ENCODE data around the gene SRRM4. TPM values are rescaled to one million over a fixed set of nuclear protein-coding genes. Genes with fewer than 3 reads are reported as not detected.
"Not testable (repeated sequence)": the region's sequence is repeated elsewhere in the genome, so short reads cannot be mapped to it uniquely, and the experiment has no call there.

Gene SRRM4
- total RNA-seq, 1 donor from 2014 or later = under 0.01 TPM

DNA sequence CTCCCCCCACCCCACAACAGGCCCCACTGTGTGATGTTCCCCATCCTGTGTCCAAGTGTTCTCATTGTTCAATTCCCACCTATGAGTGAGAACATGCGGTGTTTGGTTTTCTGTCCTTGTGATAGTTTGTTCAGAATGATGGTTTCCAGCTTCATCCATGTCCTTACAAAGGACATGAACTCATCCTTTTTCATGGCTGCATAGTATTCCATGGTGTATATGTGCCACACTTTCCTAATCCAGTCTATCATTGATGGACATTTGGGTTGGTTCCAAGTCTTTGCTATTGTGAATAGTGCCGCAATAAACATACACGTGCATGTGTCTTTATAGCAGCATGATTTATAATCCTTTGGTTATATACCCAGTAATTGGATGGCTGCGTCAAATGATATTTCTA, 123.6 kb downstream of the SRRM4 start:
- not testable (repeated sequence) for H3K36me3 ChIP-seq (ENCODE audit: control insufficient read depth in 3 of 3, insufficient read depth in 3 of 3, low read length in 3 of 3); H3K27me3 ChIP-seq (ENCODE audit: control insufficient read depth in 3 of 3, insufficient read depth in 3 of 3, low read length in 3 of 3); H3K4me1 ChIP-seq (ENCODE audit: control insufficient read depth in 3 of 3, insufficient read depth in 3 of 3, low read length in 3 of 3); H3K4me3 ChIP-seq (ENCODE audit: low read length in 3 of 3); H3K9ac ChIP-seq (ENCODE audit: low read depth in 1 of 3, low read length in 3 of 3); H3K9me3 ChIP-seq (ENCODE audit: control insufficient read depth in 3 of 3, low read length in 3 of 3); H3K27ac ChIP-seq (ENCODE audit: low read depth, low read length)

DNA sequence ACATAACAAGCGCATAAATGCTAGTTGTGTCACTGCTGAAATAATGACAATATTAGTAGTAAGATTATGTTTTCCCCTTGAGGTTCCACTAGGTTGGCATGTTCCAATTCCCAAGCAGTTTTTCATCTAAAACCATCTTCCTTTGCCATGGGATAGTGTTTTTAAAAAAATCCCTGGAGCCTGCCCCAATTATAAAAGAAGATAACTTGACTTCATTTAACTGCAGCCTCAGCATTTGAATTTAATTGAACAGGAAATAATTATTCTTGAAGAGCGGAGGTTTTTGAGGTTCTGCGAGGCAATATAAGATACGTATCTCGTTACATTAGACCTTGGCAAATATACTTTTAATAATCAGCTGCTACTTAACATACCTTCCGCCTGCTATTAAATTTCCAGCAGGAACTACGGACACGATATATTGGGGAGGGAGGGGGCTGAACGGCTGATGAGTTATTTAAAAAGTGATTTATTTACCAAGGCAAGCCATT, 132.2 kb downstream of the SRRM4 start:
- H3K4me3 ChIP-seq (ENCODE audit: low read length in 3 of 3) = no peak overlapping the region
- H3K4me1 ChIP-seq (ENCODE audit: control insufficient read depth in 3 of 3, insufficient read depth in 3 of 3, low read length in 3 of 3) = peaks cover 8 to 26% (median 12%) of the 10 kb centered on the region in 3 donors
- H3K36me3 ChIP-seq (ENCODE audit: control insufficient read depth in 3 of 3, insufficient read depth in 3 of 3, low read length in 3 of 3) = no peaks in the 10 kb centered on the region
- no peak overlapping the region for H3K9ac ChIP-seq (ENCODE audit: low read depth in 1 of 3, low read length in 3 of 3)
- no peaks in the 10 kb centered on the region for H3K27me3 ChIP-seq (ENCODE audit: control insufficient read depth in 3 of 3, insufficient read depth in 3 of 3, low read length in 3 of 3)
- no peak overlapping the region for H3K27ac ChIP-seq (ENCODE audit: low read depth, low read length)
- no peaks in the 10 kb centered on the region for H3K9me3 ChIP-seq (ENCODE audit: control insufficient read depth in 3 of 3, low read length in 3 of 3)

DNA sequence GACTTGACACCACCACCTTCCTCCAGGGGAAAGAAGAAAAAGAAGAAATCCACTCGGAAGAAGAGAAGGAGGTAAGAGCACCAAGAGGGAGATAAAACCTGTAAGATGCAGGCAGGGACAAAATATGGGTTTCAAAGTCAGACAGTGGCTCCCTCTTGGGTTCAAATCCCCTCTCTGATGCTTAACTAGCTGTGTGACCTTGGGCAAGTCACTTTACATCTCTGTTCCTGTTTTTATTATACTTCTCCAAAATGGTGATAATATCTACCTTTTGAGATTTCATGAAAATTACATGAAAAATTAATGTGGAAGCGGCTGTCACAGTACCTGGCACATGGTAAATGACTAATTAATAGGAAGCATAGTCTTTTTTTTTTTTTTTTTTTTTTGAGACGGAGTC, 133.0 kb downstream of the SRRM4 start:
- Histone ChIP-seq H3K27me3 (ENCODE audit: control insufficient read depth in 3 of 3, insufficient read depth in 3 of 3, low read length in 3 of 3) (no peaks in the 10 kb centered on the region), H3K36me3 (ENCODE audit: control insufficient read depth in 3 of 3, insufficient read depth in 3 of 3, low read length in 3 of 3) (no peaks in the 10 kb centered on the region), H3K9ac (ENCODE audit: low read depth in 1 of 3, low read length in 3 of 3) (no peak overlapping the region), H3K4me1 (ENCODE audit: control insufficient read depth in 3 of 3, insufficient read depth in 3 of 3, low read length in 3 of 3) (peaks cover 8 to 28% (median 13%) of the 10 kb centered on the region in 3 donors), H3K9me3 (ENCODE audit: control insufficient read depth in 3 of 3, low read length in 3 of 3) (no peaks in the 10 kb centered on the region), H3K4me3 (ENCODE audit: low read length in 3 of 3) (no peak overlapping the region), H3K27ac (ENCODE audit: low read depth, low read length) (no peak overlapping the region)

DNA sequence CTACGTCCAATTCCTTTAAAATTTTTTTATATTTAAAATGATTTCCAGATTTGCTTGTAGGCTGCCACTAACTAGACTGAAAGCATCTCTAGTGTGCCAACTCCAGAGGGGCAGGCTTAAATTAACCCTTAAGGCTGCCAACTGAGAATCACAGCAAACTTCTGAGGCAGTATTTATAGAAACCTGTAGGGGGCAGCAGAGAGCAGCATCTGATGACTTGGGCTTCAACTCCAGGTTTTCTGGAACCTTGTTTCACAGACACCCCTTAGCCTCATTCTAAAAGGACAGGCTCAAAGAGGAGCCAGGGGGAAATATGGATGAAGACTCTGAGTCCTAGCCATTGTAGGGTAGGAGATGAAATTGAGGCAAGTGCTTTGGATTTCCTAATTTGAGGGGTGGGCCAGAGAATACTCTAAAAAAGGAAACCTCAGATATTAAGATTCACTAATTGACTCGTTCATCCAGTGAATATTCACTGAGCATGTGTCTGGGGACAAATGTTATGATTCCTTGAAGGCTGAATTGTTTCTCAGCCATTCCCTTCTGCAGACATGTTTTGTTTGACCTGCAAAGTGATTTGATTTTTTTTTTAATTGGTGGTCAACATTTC, 134.1 kb downstream of the SRRM4 start:
- Histone ChIP-seq H3K9me3 (ENCODE audit: control insufficient read depth in 3 of 3, low read length in 3 of 3) (no peaks in the 10 kb centered on the region), H3K36me3 (ENCODE audit: control insufficient read depth in 3 of 3, insufficient read depth in 3 of 3, low read length in 3 of 3) (no peaks in the 10 kb centered on the region), H3K27me3 (ENCODE audit: control insufficient read depth in 3 of 3, insufficient read depth in 3 of 3, low read length in 3 of 3) (no peaks in the 10 kb centered on the region), H3K9ac (ENCODE audit: low read depth in 1 of 3, low read length in 3 of 3) (no peak overlapping the region), H3K27ac (ENCODE audit: low read depth, low read length) (no peak overlapping the region), H3K4me3 (ENCODE audit: low read length in 3 of 3) (no peak overlapping the region), H3K4me1 (ENCODE audit: control insufficient read depth in 3 of 3, insufficient read depth in 3 of 3, low read length in 3 of 3) (peaks cover 8 to 28% (median 13%) of the 10 kb centered on the region in 3 donors)

DNA sequence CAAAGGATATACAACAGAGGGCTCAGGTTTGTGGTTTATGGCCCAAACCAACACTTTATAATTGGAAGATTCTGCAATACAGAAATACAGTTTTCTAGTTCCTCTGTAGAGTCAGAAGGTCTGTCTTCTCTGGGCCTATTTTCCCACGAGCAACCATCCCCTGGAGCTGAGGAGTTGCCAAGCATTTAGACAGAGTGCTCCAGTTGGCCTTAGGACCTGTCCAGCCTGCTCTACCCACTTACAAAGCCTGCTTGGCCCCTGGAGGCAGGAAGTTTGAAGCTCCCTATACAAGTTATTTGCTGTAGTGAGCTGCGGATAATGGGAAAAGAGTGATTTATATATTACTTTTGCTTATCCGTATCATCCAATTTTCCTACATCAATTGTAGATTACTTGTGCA, 136.6 kb downstream of the SRRM4 start:
- Histone ChIP-seq H3K36me3 (ENCODE audit: control insufficient read depth in 3 of 3, insufficient read depth in 3 of 3, low read length in 3 of 3) (no peaks in the 10 kb centered on the region), H3K27me3 (ENCODE audit: control insufficient read depth in 3 of 3, insufficient read depth in 3 of 3, low read length in 3 of 3) (no peaks in the 10 kb centered on the region), H3K4me3 (ENCODE audit: low read length in 3 of 3) (no peak overlapping the region), H3K27ac (ENCODE audit: low read depth, low read length) (no peak overlapping the region), H3K4me1 (ENCODE audit: control insufficient read depth in 3 of 3, insufficient read depth in 3 of 3, low read length in 3 of 3) (peaks cover 8 to 28% (median 13%) of the 10 kb centered on the region in 3 donors), H3K9ac (ENCODE audit: low read depth in 1 of 3, low read length in 3 of 3) (no peak overlapping the region), H3K9me3 (ENCODE audit: control insufficient read depth in 3 of 3, low read length in 3 of 3) (no peaks in the 10 kb centered on the region)

DNA sequence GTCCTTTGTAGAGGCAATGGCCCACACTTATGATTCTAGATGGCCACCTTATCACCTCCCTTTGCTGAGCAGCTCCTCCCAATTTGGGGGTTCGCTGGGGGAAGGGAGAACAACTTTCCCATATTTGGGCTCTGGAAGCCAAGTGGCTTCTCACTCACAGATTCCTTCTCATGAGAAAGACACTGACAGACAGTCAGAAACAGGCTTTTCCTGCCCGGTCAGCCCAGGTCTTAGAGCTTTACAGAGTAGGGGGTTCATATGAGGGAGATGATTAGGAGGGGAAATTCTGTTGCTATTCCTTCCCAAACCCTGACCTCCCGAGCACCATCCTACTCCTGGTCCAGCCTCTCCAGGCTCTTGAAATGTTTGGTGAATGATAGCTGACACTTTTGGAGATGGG, 137.3 kb downstream of the SRRM4 start:
- H3K4me1 ChIP-seq (ENCODE audit: control insufficient read depth in 3 of 3, insufficient read depth in 3 of 3, low read length in 3 of 3) = peaks cover 8 to 28% (median 13%) of the 10 kb centered on the region in 3 donors
- H3K27ac ChIP-seq (ENCODE audit: low read depth, low read length) = no peak overlapping the region
- H3K9me3 ChIP-seq (ENCODE audit: control insufficient read depth in 3 of 3, low read length in 3 of 3) = no peaks in the 10 kb centered on the region
- no peak overlapping the region for H3K4me3 ChIP-seq (ENCODE audit: low read length in 3 of 3)
- H3K9ac ChIP-seq (ENCODE audit: low read depth in 1 of 3, low read length in 3 of 3) = no peak overlapping the region
- H3K27me3 ChIP-seq (ENCODE audit: control insufficient read depth in 3 of 3, insufficient read depth in 3 of 3, low read length in 3 of 3) = no peaks in the 10 kb centered on the region
- H3K36me3 ChIP-seq (ENCODE audit: control insufficient read depth in 3 of 3, insufficient read depth in 3 of 3, low read length in 3 of 3) = no peaks in the 10 kb centered on the region

DNA sequence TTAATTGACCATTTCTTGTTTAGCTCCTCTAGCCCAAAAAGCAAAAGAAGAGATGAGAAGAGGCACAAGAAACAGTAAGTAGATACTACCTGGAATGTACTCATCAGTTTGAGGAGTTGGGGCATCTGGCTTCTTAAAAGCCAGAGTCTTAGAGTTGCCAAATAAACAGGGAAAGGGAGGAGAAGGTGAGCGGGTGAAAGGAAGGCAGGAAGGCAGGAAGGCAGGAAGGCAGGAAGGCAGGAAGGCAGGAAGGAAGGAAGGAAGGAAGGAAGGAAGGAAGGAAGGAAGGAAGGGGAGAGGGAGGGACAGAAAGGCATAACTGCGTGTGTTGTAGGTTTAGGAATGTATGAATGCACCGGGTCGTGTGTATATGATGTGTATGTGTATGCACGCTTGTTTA, 140.7 kb downstream of the SRRM4 start:
- Histone ChIP-seq H3K9me3 (ENCODE audit: control insufficient read depth in 3 of 3, low read length in 3 of 3) (no peaks in the 10 kb centered on the region), H3K27ac (ENCODE audit: low read depth, low read length) (no peak overlapping the region), H3K9ac (ENCODE audit: low read depth in 1 of 3, low read length in 3 of 3) (no peak overlapping the region), H3K27me3 (ENCODE audit: control insufficient read depth in 3 of 3, insufficient read depth in 3 of 3, low read length in 3 of 3) (no peaks in the 10 kb centered on the region), H3K4me1 (ENCODE audit: control insufficient read depth in 3 of 3, insufficient read depth in 3 of 3, low read length in 3 of 3) (peaks cover 6 to 16% (median 9%) of the 10 kb centered on the region in 3 donors), H3K4me3 (ENCODE audit: low read length in 3 of 3) (no peak overlapping the region), H3K36me3 (ENCODE audit: control insufficient read depth in 3 of 3, insufficient read depth in 3 of 3, low read length in 3 of 3) (no peaks in the 10 kb centered on the region)

DNA sequence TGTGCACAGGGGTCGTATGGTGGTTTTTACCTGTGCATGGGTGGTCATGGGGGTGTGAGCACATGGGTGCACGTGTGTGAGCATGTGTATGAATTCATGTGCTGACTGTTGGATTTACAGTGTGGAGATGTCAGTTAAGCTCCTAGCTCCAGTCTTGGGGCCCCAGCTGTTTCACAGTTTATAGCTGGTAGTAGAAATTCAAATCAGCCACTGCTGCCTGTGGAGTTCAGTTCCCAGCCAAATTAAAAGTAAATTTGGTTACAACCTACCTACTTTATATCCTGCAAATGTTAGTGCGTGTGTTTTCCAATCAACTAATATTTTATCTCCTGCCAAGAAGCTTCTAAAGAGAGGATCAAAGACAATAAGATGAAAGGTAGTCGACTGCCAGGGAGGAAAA, 141.4 kb downstream of the SRRM4 start:
- H3K27me3 ChIP-seq (ENCODE audit: control insufficient read depth in 3 of 3, insufficient read depth in 3 of 3, low read length in 3 of 3) = no peaks in the 10 kb centered on the region
- H3K27ac ChIP-seq (ENCODE audit: low read depth, low read length) = no peak overlapping the region
- H3K9me3 ChIP-seq (ENCODE audit: control insufficient read depth in 3 of 3, low read length in 3 of 3) = no peaks in the 10 kb centered on the region
- no peak overlapping the region for H3K9ac ChIP-seq (ENCODE audit: low read depth in 1 of 3, low read length in 3 of 3)
- no peak overlapping the region for H3K4me3 ChIP-seq (ENCODE audit: low read length in 3 of 3)
- H3K4me1 ChIP-seq (ENCODE audit: control insufficient read depth in 3 of 3, insufficient read depth in 3 of 3, low read length in 3 of 3) = peaks cover 6 to 9% (median 6%) of the 10 kb centered on the region in 3 donors
- no peaks in the 10 kb centered on the region for H3K36me3 ChIP-seq (ENCODE audit: control insufficient read depth in 3 of 3, insufficient read depth in 3 of 3, low read length in 3 of 3)

DNA sequence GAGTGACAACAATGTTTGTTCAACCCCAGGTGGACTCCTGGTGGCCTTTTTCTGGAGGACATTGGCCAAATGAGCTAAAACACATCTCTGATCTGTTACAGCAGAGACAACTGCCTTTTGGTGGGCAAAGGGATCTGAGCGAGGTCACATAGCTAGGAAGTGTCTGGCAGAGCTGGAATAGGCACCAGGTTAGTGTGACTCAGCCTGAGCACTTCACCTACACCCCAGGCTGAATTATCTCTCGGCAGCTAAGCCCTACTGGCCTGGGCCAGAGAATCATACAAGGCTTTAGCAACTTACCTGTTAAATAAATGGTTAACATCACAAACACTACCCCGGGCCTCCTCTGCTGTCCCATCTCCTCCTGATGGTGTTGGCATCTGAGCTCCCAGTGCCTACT, 147.2 kb downstream of the SRRM4 start:
- Histone ChIP-seq H3K9ac (ENCODE audit: low read depth in 1 of 3, low read length in 3 of 3) (no peak overlapping the region), H3K36me3 (ENCODE audit: control insufficient read depth in 3 of 3, insufficient read depth in 3 of 3, low read length in 3 of 3) (no peaks in the 10 kb centered on the region), H3K27me3 (ENCODE audit: control insufficient read depth in 3 of 3, insufficient read depth in 3 of 3, low read length in 3 of 3) (no peaks in the 10 kb centered on the region), H3K4me3 (ENCODE audit: low read length in 3 of 3) (no peak overlapping the region), H3K4me1 (ENCODE audit: control insufficient read depth in 3 of 3, insufficient read depth in 3 of 3, low read length in 3 of 3) (no peaks in the 10 kb centered on the region), H3K9me3 (ENCODE audit: control insufficient read depth in 3 of 3, low read length in 3 of 3) (peaks cover 0 to 4% (median 0%) of the 10 kb centered on the region in 3 donors), H3K27ac (ENCODE audit: low read depth, low read length) (no peak overlapping the region)

DNA sequence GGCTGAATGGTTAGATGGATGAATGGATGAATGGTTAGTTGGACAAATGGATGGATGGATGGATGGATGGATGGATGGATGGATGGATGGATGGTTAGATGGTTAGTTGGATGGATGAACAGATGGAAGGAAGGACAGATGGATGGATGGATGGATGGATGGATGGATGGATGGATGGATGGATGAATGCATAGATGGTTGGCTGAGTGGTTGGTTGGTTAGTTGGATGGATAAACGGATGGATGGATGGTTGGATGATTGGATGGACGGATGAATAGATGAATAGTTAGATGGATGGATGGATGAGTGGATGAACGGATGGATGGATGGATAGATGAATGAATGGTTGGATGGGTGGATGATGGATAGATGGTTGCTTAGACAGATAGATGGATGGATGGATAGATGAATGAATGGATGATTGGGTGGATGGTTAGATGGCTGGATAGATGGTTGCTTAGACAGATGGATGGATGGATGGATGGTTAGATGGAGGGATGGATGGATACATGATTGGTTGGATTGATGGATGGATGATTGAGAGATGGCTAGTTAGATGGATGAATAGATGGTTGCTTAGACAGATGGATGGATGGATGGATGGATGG, 148.6 kb downstream of the SRRM4 start:
- no peak overlapping the region for H3K27ac ChIP-seq (ENCODE audit: low read depth, low read length)
- no peaks in the 10 kb centered on the region for H3K36me3 ChIP-seq (ENCODE audit: control insufficient read depth in 3 of 3, insufficient read depth in 3 of 3, low read length in 3 of 3)

More for the DNA sequence above, 148.6 kb downstream of the SRRM4 start:
- no peak overlapping the region for H3K9ac ChIP-seq (ENCODE audit: low read depth in 1 of 3, low read length in 3 of 3)
- no peak overlapping the region for H3K4me3 ChIP-seq (ENCODE audit: low read length in 3 of 3)
- peaks cover 0 to 4% (median 0%) of the 10 kb centered on the region in 3 donors for H3K9me3 ChIP-seq (ENCODE audit: control insufficient read depth in 3 of 3, low read length in 3 of 3)
- H3K4me1 ChIP-seq (ENCODE audit: control insufficient read depth in 3 of 3, insufficient read depth in 3 of 3, low read length in 3 of 3) = no peaks in the 10 kb centered on the region
- H3K27me3 ChIP-seq (ENCODE audit: control insufficient read depth in 3 of 3, insufficient read depth in 3 of 3, low read length in 3 of 3) = no peaks in the 10 kb centered on the region
